ENCODE results near the gene GSS. TPM values are rescaled to one million over a fixed set of nuclear protein-coding genes. Genes with fewer than 3 reads are reported as not detected.

The GSS gene
- total and polyA plus RNA-seq, 2 donors (not counting 3 experiments of a cell fraction or from before 2014, with no cell fraction given): 47.9 to 65.1 TPM

- CTCF ChIA-PET: interaction anchor here (0.9 to 1.5 kb wide), 2 partner anchors 17 to 64 kb away, joined by 3 to 6 read pairs; partner anchors contain the start of genes GSS and MYH7B
- Histone ChIP-seq H2AFZ (ENCODE audit: low read depth, low read length) (no peak overlapping the region), H3K4me3 (replicated peaks in 1 of 3; ENCODE audit: insufficient read depth in 1 of 3, low read depth in 1 of 3, low read length in 3 of 3) (no peak overlapping the region), H3K27me3 (ENCODE audit: control insufficient read depth in 2 of 2, insufficient read depth in 2 of 2, low read length in 2 of 2) (no peaks in the 10 kb centered on the region), H3K36me3 (ENCODE audit: control insufficient read depth in 2 of 2, extremely low read depth in 1 of 2, insufficient read depth in 2 of 2, low read length in 2 of 2) (peaks cover 2 to 8% of the 10 kb centered on the region in 2 experiments), H3K9ac (replicated peaks; ENCODE audit: extremely low read depth, insufficient read depth, low read length) (no peak overlapping the region), H3K4me2 (ENCODE audit: insufficient read depth, low read length) (no peak overlapping the region), H4K20me1 (replicated peaks; ENCODE audit: control insufficient read depth, extremely low read depth, insufficient read depth, low read length) (no peaks in the 10 kb centered on the region), H3K27ac (ENCODE audit: insufficient read depth, low read depth, low read length) (no peak overlapping the region), H3K9me1 (replicated peaks; ENCODE audit: control insufficient read depth, extremely low read depth, insufficient read depth, low read length) (peaks cover 2% of the 10 kb centered on the region), H3K9me3 (replicated peaks; ENCODE audit: control insufficient read depth, insufficient read depth, low read length) (no peaks in the 10 kb centered on the region), H3K4me1 (ENCODE audit: control insufficient read depth, extremely low read depth, insufficient read depth, low read length) (peaks cover 13% of the 10 kb centered on the region), H3K79me2 (ENCODE audit: control insufficient read depth, insufficient read depth, low read length) (no peaks in the 10 kb centered on the region)
- dilution Hi-C loops (cut with MboI; ENCODE audit: extremely low pct_ligation_motif_present, low sequenced_read_pairs): no loop called here
- TF ChIP-seq POLR2A (IDR thresholded peaks at IDR 0.05; ENCODE audit: low read depth, low read length) (no peak), GATA2 (IDR thresholded peaks at IDR 0.05; ENCODE audit: insufficient read depth, insufficient read length, low read depth, low read length) (no peak), FOS (IDR thresholded peaks at IDR 0.05; ENCODE audit: borderline replicate concordance, insufficient read depth, low read length) (no peak), EZH2 (IDR thresholded peaks at IDR 0.05; ENCODE audit: borderline replicate concordance, low read depth, low read length, severe bottlenecking) (no peak)
- TF ChIP-seq, protein P1, sequence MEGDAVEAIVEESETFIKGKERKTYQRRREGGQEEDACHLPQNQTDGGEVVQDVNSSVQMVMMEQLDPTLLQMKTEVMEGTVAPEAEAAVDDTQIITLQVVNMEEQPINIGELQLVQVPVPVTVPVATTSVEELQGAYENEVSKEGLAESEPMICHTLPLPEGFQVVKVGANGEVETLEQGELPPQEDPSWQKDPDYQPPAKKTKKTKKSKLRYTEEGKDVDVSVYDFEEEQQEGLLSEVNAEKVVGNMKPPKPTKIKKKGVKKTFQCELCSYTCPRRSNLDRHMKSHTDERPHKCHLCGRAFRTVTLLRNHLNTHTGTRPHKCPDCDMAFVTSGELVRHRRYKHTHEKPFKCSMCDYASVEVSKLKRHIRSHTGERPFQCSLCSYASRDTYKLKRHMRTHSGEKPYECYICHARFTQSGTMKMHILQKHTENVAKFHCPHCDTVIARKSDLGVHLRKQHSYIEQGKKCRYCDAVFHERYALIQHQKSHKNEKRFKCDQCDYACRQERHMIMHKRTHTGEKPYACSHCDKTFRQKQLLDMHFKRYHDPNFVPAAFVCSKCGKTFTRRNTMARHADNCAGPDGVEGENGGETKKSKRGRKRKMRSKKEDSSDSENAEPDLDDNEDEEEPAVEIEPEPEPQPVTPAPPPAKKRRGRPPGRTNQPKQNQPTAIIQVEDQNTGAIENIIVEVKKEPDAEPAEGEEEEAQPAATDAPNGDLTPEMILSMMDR (IDR thresholded peaks at IDR 0.05; ENCODE audit: extremely low read depth in 1 of 2, insufficient read depth in 1 of 2, low read depth in 1 of 2, low read length in 2 of 2): no peak
- TF ChIP-seq, protein P2, sequence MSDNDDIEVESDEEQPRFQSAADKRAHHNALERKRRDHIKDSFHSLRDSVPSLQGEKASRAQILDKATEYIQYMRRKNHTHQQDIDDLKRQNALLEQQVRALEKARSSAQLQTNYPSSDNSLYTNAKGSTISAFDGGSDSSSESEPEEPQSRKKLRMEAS (IDR thresholded peaks at IDR 0.05; ENCODE audit: insufficient read depth, insufficient read length): no peak
- POLR2A ChIA-PET: no interaction called here
- intact Hi-C loops (cut with micrococcal nuclease): no loop called here
- peak; percentile 81 for DNase-seq (ENCODE audit: low read depth, low spot score)
- BruUV-seq (replicated peaks): no TSS peak
- FAIRE-seq: no peak
Measured at GRCh38 chr20:34938466-34939163, 17.0 kb downstream of the GSS start.

Measured in endothelial cell of umbilical vein (primary cell).